ENCODE results near the gene KIFAP3.

The KIFAP3 gene

DNA sequence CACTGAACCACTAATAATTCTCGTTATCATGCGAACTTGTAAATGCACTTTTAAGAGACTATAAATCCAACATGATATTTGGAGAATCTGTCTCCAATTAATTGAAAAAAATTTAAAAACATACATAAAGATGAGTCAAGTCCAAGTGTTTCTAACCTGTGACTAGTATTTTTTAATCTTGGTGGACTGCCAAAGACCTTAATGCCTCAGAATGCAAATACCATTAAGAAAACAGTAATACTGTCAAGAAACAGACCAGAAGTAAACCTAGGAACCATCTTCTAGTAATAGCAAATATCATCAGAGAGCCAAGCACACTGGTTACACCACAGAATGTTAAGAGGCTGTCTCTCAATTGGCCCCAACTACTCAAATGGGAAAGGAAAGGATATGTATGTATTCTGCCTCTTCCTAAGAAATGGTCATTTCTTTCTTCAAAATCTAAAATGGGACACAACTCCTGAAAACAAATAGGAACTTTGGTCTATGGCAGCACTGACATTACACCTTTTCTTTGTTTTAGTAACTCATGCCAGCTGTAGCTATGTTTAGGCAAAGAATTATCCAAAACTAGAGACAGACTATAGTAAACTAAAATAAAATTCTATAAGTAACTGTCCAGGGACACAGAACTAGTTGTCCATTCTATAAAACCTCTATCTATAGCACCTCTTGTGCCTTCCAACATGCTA lies 196.5 kb downstream of the KIFAP3 start:
- TF ChIP-seq EGR1 (IDR thresholded peaks at IDR 0.05) (no peak), TAF1 (IDR thresholded peaks at IDR 0.05; ENCODE audit: low read depth) (no peak), NFIC (IDR thresholded peaks at IDR 0.05) (no peak), CREB1 (IDR thresholded peaks at IDR 0.05; ENCODE audit: low read depth) (no peak), USF1 (IDR thresholded peaks at IDR 0.05) (no peak), TCF12 (IDR thresholded peaks at IDR 0.05; ENCODE audit: low read depth) (no peak), CEBPB (IDR thresholded peaks at IDR 0.05) (no peak), RAD21 (IDR thresholded peaks at IDR 0.05; ENCODE audit: low read depth) (no peak), EP300 (IDR thresholded peaks at IDR 0.05; ENCODE audit: borderline replicate concordance) (no peak), TEAD4 (IDR thresholded peaks at IDR 0.05) (no peak), REST (IDR thresholded peaks at IDR 0.05; ENCODE audit: low read depth) (no peak), ZBTB7A (IDR thresholded peaks at IDR 0.05; ENCODE audit: low read depth) (no peak), YY1 (IDR thresholded peaks at IDR 0.05; ENCODE audit: low read depth) (no peak), MAX (IDR thresholded peaks at IDR 0.05) (no peak), FOXM1 (IDR thresholded peaks at IDR 0.05; ENCODE audit: borderline replicate concordance, low read depth) (no peak)

DNA sequence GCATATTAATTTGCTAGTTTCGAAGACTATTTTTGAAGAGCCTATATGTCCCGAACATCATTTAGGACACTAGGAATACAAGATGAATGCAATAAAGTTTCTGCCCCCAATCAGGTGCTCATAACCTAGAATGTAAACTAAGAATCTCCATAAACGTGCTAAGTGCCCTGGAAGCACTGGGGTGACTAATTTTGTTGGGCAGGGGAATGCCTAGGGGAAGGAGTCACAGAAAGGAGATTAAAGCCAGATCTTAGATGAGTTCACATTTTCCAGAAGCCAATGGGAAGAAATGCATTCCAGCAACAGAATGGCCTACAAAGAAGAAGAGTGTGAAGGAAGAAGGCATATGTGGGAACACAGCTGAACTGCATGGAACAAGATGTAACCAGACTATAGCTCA lies 200.3 kb downstream of the KIFAP3 start:
- TF ChIP-seq CEBPB (IDR thresholded peaks at IDR 0.05): no peak
- TF ChIP-seq CREB1 (IDR thresholded peaks at IDR 0.05; ENCODE audit: low read depth): no peak
- TF ChIP-seq TCF12 (IDR thresholded peaks at IDR 0.05; ENCODE audit: low read depth): no peak
- no peak for TF ChIP-seq FOXM1 (IDR thresholded peaks at IDR 0.05; ENCODE audit: borderline replicate concordance, low read depth)
- TF ChIP-seq USF1 (IDR thresholded peaks at IDR 0.05): no peak

- TF ChIP-seq EP300 (IDR thresholded peaks at IDR 0.05; ENCODE audit: borderline replicate concordance) (no peak), NFIC (IDR thresholded peaks at IDR 0.05) (no peak), CEBPB (IDR thresholded peaks at IDR 0.05) (no peak), FOXM1 (IDR thresholded peaks at IDR 0.05; ENCODE audit: borderline replicate concordance, low read depth) (no peak), MAX (IDR thresholded peaks at IDR 0.05) (no peak)
These were observed 200.8 kb downstream of the KIFAP3 start for GRCh38 chr1:169873582-169874199.

- TF ChIP-seq TCF12 (IDR thresholded peaks at IDR 0.05; ENCODE audit: low read depth): no peak
- TF ChIP-seq REST (IDR thresholded peaks at IDR 0.05; ENCODE audit: low read depth): no peak
- TF ChIP-seq CEBPB (IDR thresholded peaks at IDR 0.05): no peak
- TF ChIP-seq YY1 (IDR thresholded peaks at IDR 0.05; ENCODE audit: low read depth): no peak
- TF ChIP-seq ZBTB7A (IDR thresholded peaks at IDR 0.05; ENCODE audit: low read depth): no peak
- no peak for TF ChIP-seq CREB1 (IDR thresholded peaks at IDR 0.05; ENCODE audit: low read depth)
- TF ChIP-seq EGR1 (IDR thresholded peaks at IDR 0.05): no peak
- no peak for TF ChIP-seq EP300 (IDR thresholded peaks at IDR 0.05; ENCODE audit: borderline replicate concordance)
- no peak for TF ChIP-seq TAF1 (IDR thresholded peaks at IDR 0.05; ENCODE audit: low read depth)
- TF ChIP-seq FOXM1 (IDR thresholded peaks at IDR 0.05; ENCODE audit: borderline replicate concordance, low read depth): no peak
- TF ChIP-seq MAX (IDR thresholded peaks at IDR 0.05): no peak
- no peak for TF ChIP-seq TEAD4 (IDR thresholded peaks at IDR 0.05)
- no peak for TF ChIP-seq USF1 (IDR thresholded peaks at IDR 0.05)
- no peak for TF ChIP-seq NFIC (IDR thresholded peaks at IDR 0.05)
- TF ChIP-seq RAD21 (IDR thresholded peaks at IDR 0.05; ENCODE audit: low read depth): no peak
These were observed 201.6 kb downstream of the KIFAP3 start for GRCh38 chr1:169872906-169873305.

All from Ishikawa (cell line).